Nephron (organoid): ENCODE data around the gene SGTA.

Experiments
- H3K27ac Mint-ChIP-seq, 3 experiments: 2 replicates each; pipeline ENCODE4 v1.8.0; 2020; ENCODE audit warnings: mixed read lengths in 3 of 3, mild to moderate bottlenecking in 2 of 3, moderate library complexity in 1 of 3
- H3K27me3 Mint-ChIP-seq: 2 replicates; pipeline ENCODE4 v1.8.0; 2021; ENCODE audit warnings: low read depth, mild to moderate bottlenecking, moderate library complexity, mixed read lengths
- H3K36me3 Mint-ChIP-seq: 2 replicates; pipeline ENCODE4 v1.8.0; 2020; ENCODE audit warnings: low read depth, mixed read lengths
- H3K4me1 Mint-ChIP-seq: 2 replicates; pipeline ENCODE4 v1.8.0; 2020; ENCODE audit warnings: mixed read lengths
- H3K4me3 Mint-ChIP-seq, 3 experiments: 2 replicates each; pipeline ENCODE4 v1.8.0; 2020; ENCODE audit warnings: mild to moderate bottlenecking in 3 of 3, mixed read lengths in 3 of 3, moderate library complexity in 2 of 3
- H3K9me3 Mint-ChIP-seq: 2 replicates; pipeline ENCODE4 v1.8.0; 2020; ENCODE audit warnings: mixed read lengths
- TF ChIP-seq, protein P1 (sequence below), 3 experiments: fragments of 200-600 bp; sonication (generic); IDR thresholded peaks; one replicate each; pipeline ENCODE4 v1.5.0; 2021; ENCODE audit warnings: antibody characterized with exemption in 3 of 3; ENCODE audit not compliant: unreplicated experiment in 3 of 3

SGTA gene

DNA sequence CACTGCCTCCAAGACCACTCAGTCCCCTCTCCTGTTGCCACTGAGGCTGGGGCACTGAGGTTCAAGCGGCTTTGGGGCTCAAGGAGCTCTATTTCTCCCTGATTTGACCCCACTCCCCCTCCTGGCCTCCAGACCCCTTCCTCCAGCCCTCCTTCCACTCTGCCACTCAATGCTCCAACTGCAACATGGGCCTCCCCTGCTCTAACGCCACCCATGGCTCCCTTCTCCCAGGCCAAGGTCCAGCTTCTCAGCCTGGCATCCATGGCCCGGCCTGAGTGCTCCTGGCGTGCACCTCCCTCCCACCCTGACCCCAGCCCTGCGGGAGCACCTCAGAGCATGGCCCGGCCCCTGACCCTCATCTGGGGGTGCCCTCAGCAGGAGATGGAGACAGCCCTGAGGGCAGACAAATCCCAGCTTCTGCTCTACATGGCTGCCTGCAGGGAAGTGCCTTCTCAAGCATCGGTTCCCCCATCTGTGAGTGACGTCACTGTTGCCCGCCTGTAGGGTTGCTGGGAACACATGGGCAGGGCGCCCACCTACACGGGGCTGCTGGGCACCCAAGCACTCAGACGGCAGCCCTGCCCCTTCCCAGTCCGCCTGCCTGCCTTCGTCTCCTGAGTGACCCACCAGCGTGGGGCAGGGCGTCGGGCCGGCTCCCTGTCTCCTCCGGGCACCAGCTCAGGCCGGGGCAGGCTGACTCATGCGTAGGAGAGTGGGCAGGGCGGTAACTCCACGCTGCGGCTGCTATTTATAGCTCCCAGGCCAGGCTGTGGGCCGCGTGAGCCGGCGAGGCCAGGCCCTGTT, 60.3 kb downstream of the SGTA start:
- peaks cover 49% of the 10 kb centered on the region for H3K27me3 Mint-ChIP-seq
- H3K9me3 Mint-ChIP-seq = no peaks in the 10 kb centered on the region
- peaks cover 9% of the 10 kb centered on the region for H3K4me1 Mint-ChIP-seq
- H3K4me3 Mint-ChIP-seq = peak overlapping the region; percentile 43 to 68 (median 52)
- TF ChIP-seq, protein P1, sequence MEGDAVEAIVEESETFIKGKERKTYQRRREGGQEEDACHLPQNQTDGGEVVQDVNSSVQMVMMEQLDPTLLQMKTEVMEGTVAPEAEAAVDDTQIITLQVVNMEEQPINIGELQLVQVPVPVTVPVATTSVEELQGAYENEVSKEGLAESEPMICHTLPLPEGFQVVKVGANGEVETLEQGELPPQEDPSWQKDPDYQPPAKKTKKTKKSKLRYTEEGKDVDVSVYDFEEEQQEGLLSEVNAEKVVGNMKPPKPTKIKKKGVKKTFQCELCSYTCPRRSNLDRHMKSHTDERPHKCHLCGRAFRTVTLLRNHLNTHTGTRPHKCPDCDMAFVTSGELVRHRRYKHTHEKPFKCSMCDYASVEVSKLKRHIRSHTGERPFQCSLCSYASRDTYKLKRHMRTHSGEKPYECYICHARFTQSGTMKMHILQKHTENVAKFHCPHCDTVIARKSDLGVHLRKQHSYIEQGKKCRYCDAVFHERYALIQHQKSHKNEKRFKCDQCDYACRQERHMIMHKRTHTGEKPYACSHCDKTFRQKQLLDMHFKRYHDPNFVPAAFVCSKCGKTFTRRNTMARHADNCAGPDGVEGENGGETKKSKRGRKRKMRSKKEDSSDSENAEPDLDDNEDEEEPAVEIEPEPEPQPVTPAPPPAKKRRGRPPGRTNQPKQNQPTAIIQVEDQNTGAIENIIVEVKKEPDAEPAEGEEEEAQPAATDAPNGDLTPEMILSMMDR (IDR thresholded peaks at IDR 0.05; ENCODE audit: unreplicated experiment in 3 of 3) = no peak
- H3K27ac Mint-ChIP-seq = no peak overlapping the region
- no peaks in the 10 kb centered on the region for H3K36me3 Mint-ChIP-seq

DNA sequence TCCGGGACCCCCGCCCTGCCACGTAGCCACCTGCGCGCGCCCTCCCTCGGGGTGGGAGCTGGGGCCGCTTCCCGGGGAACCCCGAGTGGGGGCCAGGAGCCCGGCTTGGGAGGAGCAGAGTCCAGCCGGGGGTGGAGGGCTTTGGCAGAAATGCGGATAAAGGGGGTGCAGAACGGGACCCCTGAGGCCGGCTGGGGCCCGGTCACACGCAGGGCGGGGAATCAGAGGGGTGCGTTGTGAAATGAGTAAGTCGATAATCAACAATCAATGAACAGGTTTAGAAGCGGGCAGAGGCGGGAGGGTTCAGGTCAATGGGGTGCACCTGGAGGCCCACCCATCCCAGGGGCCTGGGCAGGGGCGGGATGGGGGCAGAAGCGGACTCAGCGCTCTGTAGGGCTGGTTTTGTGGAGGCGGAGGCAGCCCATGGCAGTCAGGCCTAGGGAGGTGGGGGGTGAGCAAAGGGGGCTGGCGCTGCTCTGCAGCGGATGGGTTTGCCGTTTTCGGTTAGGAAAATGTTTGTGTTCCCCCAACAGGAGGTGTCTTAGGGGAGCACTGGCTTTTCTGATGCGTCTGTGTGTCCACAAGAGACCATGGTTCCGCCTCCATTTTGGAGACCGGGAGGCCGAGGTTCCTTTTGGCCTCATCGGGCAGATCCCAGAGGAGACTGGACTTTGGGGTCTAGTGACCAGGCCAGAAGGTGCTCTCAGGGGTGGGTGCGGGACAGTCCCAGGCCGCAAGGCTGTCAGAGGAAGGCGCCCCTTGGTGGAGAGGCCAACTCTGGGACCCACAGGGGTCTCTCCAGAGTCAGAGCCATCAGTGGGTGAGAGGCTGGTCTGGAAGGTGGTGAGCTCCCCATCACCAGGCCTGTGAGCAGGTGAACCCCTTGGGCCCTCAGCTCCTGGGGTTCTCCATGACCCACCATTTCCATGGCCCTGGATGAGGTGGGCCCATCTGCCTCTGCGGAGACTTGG, 61.2 kb downstream of the SGTA start:
- Mint-ChIP-seq H3K9me3 (no peaks in the 10 kb centered on the region), H3K4me3 (peak overlapping the region; percentile 71 to 80 (median 78)), H3K27ac (no peak overlapping the region), H3K27me3 (peaks cover 41% of the 10 kb centered on the region), H3K36me3 (no peaks in the 10 kb centered on the region), H3K4me1 (peaks cover 9% of the 10 kb centered on the region)
- TF ChIP-seq, protein P1 (IDR thresholded peaks at IDR 0.05; ENCODE audit: unreplicated experiment in 3 of 3) = no peak

DNA sequence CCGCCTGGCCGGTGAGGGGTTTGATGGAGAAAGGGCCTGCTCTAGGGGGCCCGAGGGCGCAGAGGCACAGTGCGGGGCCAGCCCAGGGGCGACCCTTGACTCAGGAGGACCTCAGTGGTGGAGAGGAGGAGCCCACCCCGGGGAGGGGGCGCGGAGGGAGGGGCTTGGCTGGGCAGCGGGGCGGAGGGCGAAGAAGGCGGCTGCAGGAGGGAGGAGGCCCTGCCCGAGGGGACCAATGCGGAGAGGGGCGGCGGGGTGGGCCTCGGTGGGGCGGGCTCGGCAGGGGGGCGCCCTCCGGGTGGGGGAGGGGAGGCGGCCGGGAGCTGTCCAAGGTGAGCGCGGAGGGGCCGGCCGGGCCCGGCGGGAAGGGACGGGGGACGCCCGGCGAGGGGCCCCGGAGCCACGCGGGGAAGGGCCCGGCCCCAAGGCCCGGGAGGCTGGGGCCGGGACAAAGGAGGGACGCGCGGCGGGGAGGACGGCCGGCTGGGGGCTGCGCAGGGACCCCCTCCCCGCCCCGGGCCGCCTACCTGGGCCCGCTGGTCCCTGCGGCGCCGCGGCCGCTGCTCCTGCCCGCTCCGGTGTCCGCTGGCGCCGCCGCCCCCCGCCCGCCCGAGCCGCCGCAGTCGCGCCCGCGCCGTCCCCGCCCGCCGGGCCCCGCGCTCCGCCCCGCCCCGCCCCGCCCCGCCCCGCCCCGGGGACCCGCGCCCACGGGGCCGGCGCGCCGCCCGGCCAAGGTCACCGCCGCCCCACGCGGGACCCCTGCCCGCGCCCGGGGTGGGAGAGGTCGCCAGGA, 62.1 kb downstream of the SGTA start, which contains the start of gene DIRAS1:
Gene DIRAS1 (minus strand): TSS at position 596 of the 793 bp plus-strand sequence. CDS start 3,566 bp downstream, outside the sequence.
- peak within 1 kb of the TSS; percentile 79 to 88 (median 87) for H3K4me3 Mint-ChIP-seq
- no peak within 1 kb of the TSS for H3K27ac Mint-ChIP-seq
- TF ChIP-seq, protein P1 (IDR thresholded peaks at IDR 0.05; ENCODE audit: unreplicated experiment in 3 of 3) = no peak
- no peaks in the 10 kb centered on the region for H3K36me3 Mint-ChIP-seq
- peaks cover 33% of the 10 kb centered on the region for H3K27me3 Mint-ChIP-seq
- H3K4me1 Mint-ChIP-seq = peaks cover 9% of the 10 kb centered on the region
- peaks cover under 1% of the 10 kb centered on the region for H3K9me3 Mint-ChIP-seq

DNA sequence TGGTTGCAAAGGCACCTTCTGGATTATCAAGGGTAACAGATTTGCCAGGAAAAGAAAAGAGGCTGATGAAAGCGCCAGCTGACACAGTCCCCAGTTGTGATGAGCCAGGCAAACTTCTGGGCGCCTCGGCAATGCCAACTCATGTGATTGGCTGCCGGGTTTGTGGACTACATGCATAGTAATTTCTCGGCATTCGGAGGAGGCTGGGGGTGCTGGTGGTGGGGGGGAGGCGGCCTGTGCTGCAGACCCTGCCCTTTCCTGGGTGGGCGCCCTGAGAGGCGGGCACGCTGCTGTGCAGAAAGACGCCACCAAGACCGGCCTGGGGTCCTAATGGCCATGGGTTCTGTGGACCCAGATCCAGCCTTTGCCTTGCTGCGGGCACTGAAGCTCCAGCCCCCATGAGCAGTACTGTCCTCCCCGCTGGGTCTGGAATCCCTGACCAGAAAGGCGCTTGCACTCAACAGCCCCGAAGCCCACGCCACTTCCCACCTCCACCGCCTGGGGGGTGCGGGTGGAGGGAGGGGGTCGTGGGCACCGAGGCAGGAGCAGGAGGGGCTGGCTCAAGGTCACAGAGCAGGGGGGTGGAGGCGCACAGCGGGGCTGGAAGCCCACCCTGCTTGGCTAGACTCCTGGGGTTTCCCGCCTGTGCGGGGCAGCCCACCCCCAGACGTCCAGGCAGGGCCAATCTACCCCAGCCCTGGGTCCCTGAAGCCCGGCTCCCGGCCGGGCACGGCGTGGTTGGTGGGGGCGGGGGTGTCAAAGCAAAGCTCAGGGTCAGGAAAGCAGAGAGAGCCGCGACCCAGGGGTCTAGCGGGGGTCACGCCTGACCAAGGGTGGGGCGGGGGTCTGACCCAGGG, 62.9 kb downstream of the SGTA start:
- Mint-ChIP-seq H3K9me3 (peaks cover 8% of the 10 kb centered on the region), H3K27ac (no peak overlapping the region), H3K36me3 (no peaks in the 10 kb centered on the region), H3K27me3 (peaks cover 37% of the 10 kb centered on the region), H3K4me3 (peak overlapping the region; percentile 79 to 88 (median 87)), H3K4me1 (peaks cover 9% of the 10 kb centered on the region)
- TF ChIP-seq, protein P1 (IDR thresholded peaks at IDR 0.05; ENCODE audit: unreplicated experiment in 3 of 3) = no peak
